Measurements from ENCODE around the gene GNAI2. TPM values are rescaled to one million over a fixed set of nuclear protein-coding genes. Genes with fewer than 3 reads are reported as not detected.

Gene GNAI2
- total and polyA plus RNA-seq, 12 donors = 107 to 270 (median 146) TPM

DNA sequence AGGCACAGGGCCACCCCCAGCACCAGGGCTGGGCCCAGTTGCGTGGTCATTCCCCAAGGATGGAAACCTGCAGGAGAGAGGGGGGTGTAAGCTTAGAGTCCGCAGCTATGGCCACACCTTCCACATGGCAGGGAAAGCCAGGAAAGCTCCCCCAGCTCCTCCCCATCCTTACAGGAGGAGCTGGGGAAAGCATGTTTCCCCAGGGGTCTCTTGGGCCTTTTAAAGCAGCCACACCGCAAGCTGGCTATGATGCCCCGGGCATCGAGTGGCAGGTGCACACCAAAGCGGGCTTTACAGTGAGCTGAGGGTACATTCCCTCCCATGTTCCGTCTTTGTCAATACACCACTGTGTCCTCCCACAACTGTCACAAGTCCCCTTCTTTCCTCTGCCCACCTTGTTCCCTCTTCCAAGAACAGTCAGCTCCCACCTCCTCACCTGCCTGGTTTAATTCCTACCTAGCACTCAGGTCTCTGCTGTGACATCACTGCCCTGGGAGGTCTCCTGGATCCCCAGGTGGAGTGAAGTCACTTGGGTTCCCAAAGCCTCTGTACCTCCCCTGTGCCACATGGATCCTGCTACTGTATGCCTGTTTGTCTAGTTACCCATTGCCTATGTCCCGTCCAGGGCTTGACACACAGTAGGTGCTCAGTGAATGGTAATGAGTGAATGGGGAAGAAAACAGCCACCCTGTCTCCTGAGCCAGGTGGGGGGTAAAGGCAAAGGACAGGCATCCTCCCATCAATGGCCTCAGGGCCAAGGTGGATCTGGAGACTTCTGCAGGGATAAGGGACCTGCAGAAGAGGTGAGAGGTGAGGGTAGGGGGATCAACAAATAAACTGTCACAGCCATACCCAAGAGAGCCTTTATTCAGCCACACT lies 59.8 kb downstream of the GNAI2 start:
- H3K4me3 ChIP-seq = no peak overlapping the region
- H3K4me1 ChIP-seq = peaks cover 28 to 53% (median 43%) of the 10 kb centered on the region in 9 donors
- peaks cover 0 to 16% (median 0%) of the 10 kb centered on the region in 9 donors for H3K36me3 ChIP-seq
- no peaks in the 10 kb centered on the region for H3K9me3 ChIP-seq
- ATAC-seq = no peak
- TF ChIP-seq, protein P1, sequence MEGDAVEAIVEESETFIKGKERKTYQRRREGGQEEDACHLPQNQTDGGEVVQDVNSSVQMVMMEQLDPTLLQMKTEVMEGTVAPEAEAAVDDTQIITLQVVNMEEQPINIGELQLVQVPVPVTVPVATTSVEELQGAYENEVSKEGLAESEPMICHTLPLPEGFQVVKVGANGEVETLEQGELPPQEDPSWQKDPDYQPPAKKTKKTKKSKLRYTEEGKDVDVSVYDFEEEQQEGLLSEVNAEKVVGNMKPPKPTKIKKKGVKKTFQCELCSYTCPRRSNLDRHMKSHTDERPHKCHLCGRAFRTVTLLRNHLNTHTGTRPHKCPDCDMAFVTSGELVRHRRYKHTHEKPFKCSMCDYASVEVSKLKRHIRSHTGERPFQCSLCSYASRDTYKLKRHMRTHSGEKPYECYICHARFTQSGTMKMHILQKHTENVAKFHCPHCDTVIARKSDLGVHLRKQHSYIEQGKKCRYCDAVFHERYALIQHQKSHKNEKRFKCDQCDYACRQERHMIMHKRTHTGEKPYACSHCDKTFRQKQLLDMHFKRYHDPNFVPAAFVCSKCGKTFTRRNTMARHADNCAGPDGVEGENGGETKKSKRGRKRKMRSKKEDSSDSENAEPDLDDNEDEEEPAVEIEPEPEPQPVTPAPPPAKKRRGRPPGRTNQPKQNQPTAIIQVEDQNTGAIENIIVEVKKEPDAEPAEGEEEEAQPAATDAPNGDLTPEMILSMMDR (IDR thresholded peaks at IDR 0.05) = no peak
- intact Hi-C loops (cut with DNase I) = no loop called here
- no peaks in the 10 kb centered on the region for H3K27me3 ChIP-seq
- no peak for DNase-seq
- 88 to 89% methylated on average over 8 of the region's 8 CpGs for WGBS, 2 donors
- no peak overlapping the region for H3K27ac ChIP-seq

DNA sequence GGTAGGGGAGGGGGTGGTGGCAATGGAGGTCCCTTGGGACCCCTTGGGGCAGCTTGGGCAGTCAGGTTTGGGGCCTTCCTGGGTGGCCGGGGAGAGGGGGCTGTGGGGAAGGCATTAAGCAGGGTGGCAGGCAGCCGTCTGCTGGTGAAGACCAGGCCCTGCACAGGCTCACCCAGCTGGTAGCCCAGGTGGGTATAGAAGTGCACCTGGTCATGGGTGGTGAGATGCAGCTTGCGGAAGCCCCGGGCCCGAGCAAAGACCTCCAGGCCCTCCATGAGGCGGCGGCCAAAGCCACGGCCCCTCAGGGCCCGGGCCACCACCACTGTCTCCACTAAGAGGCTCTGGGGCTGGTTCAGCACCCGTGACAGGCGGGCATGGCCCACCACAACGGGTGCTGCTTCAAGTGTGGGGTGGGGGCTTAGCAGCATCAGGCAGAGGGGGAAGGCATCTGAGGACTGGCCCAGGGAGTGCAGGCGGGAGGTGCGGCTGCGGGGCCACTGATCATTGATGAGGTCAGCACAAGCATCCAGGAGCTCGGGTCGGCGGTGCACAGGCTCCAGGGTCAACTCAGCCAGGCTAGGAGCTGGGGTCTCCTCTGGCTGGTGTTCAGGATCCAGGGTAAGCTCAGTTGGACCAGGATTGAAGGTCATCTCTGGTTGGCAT lies 60.8 kb downstream of the GNAI2 start:
- TF ChIP-seq, protein P1 (IDR thresholded peaks at IDR 0.05) = no peak
- ATAC-seq (no peak), DNase-seq (no peak)
- Histone ChIP-seq H3K4me3 (no peak overlapping the region), H3K9me3 (no peaks in the 10 kb centered on the region), H3K36me3 (peaks cover 0 to 22% (median 0%) of the 10 kb centered on the region in 9 donors), H3K4me1 (peaks cover 23 to 50% (median 42%) of the 10 kb centered on the region in 9 donors), H3K27me3 (no peaks in the 10 kb centered on the region), H3K27ac (no peak overlapping the region)
- 92 to 94% methylated on average over 18 of the region's 18 CpGs for whole genome bisulfite sequencing, 2 donors
- intact Hi-C loops (cut with DNase I) = no loop called here

DNA sequence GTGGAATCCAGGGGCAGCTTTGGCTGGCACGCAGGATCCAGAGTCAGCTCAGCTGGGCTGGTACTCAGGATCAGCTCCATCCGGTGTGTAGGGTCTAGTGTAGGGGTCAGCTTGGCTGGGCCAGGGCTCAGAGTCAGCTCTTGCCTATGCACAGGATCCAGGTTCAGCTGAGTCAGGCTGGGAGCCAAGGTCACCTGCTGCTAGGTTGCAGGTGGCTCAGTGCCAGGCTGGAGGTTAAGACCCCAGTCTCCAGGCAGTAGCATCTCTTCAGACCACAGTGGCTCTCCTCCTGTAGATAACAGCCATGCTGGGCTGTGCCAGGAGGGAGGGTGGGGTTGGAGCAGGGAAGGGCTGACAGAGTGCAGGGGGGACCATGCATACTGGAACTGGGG lies 61.4 kb downstream of the GNAI2 start:
- H3K9me3 ChIP-seq = no peaks in the 10 kb centered on the region
- DNase-seq = no peak
- no peak overlapping the region for H3K4me3 ChIP-seq
- H3K27ac ChIP-seq = peak overlapping the region in 3 of 10 donors; percentile 91 to 95 (median 95)
- intact Hi-C loops (cut with DNase I) = no loop called here
- TF ChIP-seq, protein P1 (IDR thresholded peaks at IDR 0.05) = no peak
- ATAC-seq = no peak
- peaks cover 0 to 22% (median 0%) of the 10 kb centered on the region in 9 donors for H3K36me3 ChIP-seq
- H3K27me3 ChIP-seq = no peaks in the 10 kb centered on the region
- WGBS, 2 donors = 84 to 87% methylated on average over 2 of the region's 2 CpGs
- H3K4me1 ChIP-seq = peaks cover 23 to 55% (median 47%) of the 10 kb centered on the region in 9 donors

DNA sequence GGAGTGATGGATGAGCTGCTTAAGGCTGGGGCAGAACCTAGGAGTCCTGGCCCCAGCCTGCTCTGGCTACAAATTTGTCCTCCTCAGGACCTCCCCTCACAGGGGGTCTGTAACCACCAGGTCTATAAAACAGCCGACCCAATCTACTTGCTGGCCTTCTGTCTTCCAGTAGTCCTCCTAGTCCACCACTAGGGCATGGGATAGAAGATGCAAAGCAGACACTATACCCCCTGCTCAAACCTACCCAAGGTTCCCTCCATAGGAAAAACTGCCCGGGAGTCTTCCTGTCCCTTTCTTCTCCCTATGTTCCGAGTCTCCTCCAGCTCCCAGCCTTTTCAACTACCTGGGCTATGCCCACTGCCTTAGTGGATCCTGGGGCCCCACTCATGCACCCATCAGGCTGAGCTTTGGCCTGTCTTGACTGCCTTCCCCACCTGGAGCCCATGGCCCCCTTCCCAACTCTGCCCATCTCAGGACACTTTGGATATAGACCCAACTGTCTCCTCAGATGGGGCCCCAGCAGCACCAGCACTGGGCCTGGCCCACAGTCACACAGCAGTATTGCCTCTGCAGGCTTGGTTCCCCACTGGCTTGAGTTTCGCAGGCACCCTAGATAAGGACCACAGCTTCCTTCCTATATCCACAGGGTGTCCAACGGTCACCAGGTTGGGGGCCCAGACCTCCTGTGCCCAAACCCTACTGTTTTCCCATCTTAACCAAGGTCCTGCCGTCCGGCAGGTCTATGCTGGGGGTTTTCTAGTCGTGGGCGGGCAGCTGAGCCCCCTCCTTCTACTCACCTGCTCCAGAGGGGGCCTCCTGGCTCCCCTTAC lies 62.1 kb downstream of the GNAI2 start:
- Histone ChIP-seq H3K9me3 (no peaks in the 10 kb centered on the region), H3K27me3 (no peaks in the 10 kb centered on the region), H3K36me3 (peaks cover 0 to 22% (median 0%) of the 10 kb centered on the region in 9 donors), H3K27ac (peak overlapping the region; percentile 87 to 96 (median 95)), H3K4me3 (peak overlapping the region; percentile 52 to 82 (median 68)), H3K4me1 (peaks cover 23 to 56% (median 48%) of the 10 kb centered on the region in 9 donors)
- 46 to 59% methylated on average over 9 of the region's 9 CpGs for WGBS, 2 donors
- no peak for ATAC-seq
- intact Hi-C loops (cut with DNase I) = no loop called here
- no peak for DNase-seq
- TF ChIP-seq, protein P1 (IDR thresholded peaks at IDR 0.05) = peak in 1 of 9 donors; percentile 5

Data from heart right ventricle (tissue), 16 donors.